HT-29 (cell line): ENCODE results near the gene LMLN. TPM values are rescaled to one million over a fixed set of nuclear protein-coding genes. Genes with fewer than 3 reads are reported as not detected.
"Not testable (repeated sequence)": the region's sequence is repeated elsewhere in the genome, so short reads cannot be mapped to it uniquely, and the experiment has no call there.

ENCODE experiments used
- DNase-seq: peaks from one replicate; pipeline ENCODE4 v3.0.0-alpha.2; 2015; ENCODE audit warnings: low spot score
- total RNA-seq: library from RNA; depleted of rRNA; stranded (reverse); fragments of >200 nt; shearing (Covaris generic); gene quantifications from 2 replicates; pipeline ENCODE4 v1.2.3, GENCODE V29; 2014

LMLN gene
- total RNA-seq, 1 experiment from 2014 or later, result 1.1 TPM

DNA sequence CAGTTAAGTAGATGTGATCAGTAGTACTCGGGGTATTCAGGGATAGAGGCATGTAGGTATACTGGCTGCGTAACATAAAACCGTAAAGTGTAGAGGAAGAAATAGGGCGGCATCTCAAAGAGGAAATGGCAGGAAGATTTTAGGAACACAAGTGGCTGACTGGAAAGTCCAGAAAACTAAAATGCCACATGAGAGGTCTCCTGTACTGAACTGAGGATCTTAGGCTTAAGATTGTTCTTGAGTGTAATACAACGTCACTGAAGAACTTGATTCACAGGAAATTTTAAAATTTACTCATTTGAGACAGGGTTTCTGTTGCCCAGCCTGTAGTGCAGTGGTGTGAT, 2.3 kb upstream of the LMLN start:
- no peak for DNase-seq

DNA sequence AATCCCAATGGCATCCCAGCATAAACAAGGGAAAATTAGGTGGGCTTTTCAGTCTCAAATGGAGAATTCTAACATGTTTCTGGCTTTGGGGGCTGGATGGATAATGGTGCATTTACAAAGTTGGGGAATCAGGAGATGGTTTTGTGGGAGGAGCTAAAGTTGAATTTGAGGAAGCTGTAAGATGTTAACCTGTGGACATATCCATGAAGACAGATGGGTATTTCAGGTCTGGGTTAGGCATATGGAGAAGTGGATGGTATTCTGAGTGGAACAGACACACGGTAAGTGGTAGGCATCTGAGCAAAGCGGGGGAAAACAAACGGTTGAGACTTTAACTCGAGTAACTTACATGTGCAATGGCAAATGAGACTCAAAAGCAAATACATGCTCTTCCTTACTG, 1.7 kb upstream of the LMLN start:
- DNase-seq, result no peak

DNA sequence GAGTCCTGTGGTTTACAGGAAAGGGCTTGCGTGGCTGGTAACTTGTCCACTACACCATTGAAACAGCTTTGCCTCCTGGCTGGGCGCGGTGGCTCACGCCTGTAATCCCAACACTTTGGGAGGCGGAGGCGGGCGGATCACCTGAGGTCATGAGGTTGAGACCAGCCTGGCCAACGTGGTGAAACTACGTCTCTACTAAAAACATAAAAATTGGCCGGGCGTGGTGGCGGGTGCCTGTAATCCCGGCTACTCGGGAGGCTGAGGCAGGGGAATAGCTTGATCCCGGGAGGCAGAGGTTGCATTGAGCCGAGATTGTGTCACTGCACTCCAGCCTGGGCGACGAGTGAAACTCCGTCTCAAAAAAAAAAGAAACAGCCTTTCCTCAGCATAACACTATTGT, 1.2 kb upstream of the LMLN start:
- not testable (repeated sequence) for DNase-seq

GRCh38 chr3:197959500-197959890, 522 bp upstream of the LMLN start:
- DNase-seq, result no peak

DNA sequence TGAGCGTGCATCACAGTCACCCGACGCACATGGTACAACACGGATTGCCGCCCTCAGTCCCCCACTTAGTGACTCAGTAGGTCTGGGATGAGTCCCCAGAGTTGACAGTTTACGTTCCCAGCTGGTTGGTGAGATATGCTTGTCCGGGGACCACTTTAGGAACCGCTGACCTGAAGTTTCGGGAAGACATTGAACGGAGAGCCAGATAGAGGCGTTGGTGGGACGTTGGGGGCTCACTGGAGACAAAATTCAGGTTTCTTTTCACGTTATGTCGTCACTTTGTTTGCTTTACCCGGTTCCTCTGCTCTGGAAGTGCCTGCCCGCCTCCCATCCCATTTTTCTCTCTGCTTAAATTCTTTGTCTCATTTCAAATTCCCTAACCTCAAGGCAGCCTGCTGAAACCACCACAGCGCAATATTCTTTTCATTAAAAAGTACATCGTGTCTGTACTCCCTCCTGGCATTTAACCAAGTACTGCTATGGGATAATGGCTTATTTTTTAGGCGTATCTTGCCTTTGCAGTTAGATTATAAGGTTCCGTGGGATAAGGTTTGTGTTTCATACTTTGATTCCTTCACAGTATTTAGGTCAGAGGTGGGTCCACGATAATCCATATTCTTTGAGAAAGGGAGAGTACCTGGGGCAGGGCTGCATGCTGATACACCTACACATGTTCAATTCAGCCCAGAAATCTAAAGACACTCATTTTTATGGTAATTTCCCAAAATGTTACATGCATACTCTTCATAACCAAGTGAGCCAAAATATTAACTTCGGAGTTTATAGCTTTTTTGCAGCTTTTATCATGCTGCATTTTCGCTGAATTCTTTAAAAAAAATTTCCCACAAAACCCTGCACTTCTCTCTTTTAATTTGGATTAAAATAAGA, 921 bp downstream of the LMLN start:
- no peak for DNase-seq

DNA sequence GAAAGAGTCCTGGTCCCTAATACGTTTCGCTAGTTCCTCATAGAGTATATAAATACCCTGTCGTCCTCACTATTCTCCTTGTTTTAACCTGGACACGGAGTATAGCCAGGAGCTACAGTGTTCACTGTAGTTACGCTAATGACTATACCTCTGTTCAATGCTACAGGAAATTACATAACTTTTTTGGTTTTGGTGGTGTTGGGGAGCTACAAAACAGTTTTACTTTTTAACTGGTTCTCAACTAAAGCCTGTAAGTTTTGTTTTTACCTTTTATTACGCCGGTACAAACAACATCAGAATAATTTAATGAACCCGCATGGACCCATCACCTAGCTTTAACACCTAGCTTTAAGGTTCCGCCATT, 1.5 kb downstream of the LMLN start:
- DNase-seq, result no peak

GRCh38 chr3:197963019-197963637, 3.1 kb downstream of the LMLN start:
- DNase-seq, result no peak

GRCh38 chr3:197967337-197967989, 7.4 kb downstream of the LMLN start:
- DNase-seq, result not testable (repeated sequence)

DNA sequence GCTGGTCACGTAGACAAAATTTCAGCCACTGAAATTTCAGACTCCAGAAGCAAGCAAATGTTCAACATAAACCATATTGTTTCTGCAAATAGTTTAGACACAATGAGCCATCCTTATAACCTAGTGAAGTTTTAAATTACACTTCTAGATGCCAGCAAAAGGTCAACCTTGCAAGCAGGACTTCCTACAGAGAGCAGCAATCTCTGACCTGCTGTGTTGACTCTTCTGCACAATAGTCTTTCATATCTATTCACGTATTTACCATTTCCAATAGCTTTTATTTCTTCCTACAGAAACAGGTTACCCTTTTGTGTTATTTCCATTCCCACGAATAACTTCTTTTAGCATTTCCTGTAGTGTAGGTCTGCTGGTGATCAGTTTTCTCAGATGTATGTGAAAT, 10.6 kb downstream of the LMLN start:
- DNase-seq, result no peak

DNA sequence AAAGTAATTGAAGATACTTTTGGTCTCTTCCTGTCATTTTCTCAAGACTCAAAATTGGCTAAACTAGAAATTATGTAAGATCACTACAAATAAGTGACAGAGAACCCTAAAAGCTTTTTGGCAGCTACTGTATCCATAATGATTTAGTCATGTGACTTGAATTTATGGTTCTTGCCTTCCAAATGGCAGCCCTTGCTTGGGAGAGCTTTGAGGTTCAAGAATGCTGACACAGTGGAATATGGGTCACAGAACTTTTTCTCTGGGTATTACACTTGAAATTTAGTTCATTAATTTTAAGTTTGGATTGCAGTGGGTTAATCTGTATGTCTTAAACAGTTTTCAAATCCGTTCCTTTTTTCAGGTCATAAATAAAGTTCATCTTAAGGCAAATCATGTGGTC, 14.0 kb downstream of the LMLN start:
- DNase-seq, result no peak

- no peak for DNase-seq
Measured at GRCh38 chr3:197975311-197975710, 15.3 kb downstream of the LMLN start.

DNA sequence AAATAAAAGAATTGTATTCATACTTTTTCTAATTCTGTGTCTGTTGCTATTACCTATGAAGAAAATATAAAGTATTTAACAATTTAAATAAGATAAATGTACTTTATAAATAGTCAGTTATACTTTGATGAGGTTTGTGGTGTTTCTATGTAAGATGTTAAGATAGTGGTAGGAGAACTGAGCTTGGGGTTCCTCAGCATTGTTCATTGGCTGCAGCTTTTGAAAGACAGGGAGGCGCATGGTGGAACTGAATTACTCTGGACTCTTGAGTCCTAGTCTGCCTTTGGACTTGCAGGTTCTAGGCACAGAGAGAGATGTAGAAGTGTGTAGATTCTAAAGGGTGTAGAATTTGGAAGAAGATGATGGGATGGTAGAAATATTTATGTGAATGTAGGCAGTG, 23.1 kb downstream of the LMLN start:
- no peak for DNase-seq

- no peak for DNase-seq
Measured at GRCh38 chr3:197989651-197990050, 29.6 kb downstream of the LMLN start.

GRCh38 chr3:197994736-197995135, 34.7 kb downstream of the LMLN start:
- no peak for DNase-seq

DNA sequence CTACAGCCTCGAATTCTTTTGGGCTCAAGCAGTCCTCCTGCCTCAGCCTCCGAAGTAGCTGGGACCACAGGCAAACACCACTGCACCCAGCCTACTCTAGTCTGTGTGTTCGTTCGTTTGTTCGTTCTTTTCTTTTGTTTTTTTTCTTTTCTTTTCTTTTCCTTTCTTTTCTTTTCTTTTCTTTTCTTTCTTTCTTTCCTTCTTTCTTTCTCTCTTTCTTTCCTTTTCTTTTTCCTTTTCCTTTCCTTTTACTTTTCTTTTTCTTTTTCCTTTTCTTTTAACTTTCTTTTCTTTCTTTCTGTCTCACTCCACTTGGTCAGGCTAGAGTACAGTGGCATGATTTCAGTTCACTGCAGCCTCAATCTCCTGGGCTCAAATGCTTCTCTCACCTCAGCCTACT, 36.8 kb downstream of the LMLN start:
- no peak for DNase-seq

DNA sequence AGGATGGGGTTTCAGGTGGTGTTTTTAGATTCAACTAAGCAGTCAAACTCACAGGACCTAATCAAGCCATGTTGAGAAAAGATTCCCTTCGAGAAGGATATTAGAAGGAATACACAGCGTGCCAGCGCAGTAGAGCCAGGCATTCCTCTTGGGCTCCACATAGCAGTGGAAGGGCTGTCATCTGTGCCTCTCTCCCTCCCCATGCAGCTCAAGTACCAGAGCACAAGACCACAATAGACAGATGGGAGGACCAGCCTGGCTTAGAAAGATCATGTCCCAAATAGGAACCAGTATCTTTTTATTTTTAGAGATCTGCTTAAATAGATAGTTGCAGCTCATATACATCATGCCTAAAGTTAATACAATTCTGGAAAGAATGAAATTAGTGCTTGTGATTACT, 37.9 kb downstream of the LMLN start:
- no peak for DNase-seq

- no peak for DNase-seq
Measured at GRCh38 chr3:198017090-198017489, 57.1 kb downstream of the LMLN start.

GRCh38 chr3:198018416-198018815, 58.4 kb downstream of the LMLN start:
- DNase-seq, result no peak

GRCh38 chr3:198019115-198019514, 59.1 kb downstream of the LMLN start:
- no peak for DNase-seq

DNA sequence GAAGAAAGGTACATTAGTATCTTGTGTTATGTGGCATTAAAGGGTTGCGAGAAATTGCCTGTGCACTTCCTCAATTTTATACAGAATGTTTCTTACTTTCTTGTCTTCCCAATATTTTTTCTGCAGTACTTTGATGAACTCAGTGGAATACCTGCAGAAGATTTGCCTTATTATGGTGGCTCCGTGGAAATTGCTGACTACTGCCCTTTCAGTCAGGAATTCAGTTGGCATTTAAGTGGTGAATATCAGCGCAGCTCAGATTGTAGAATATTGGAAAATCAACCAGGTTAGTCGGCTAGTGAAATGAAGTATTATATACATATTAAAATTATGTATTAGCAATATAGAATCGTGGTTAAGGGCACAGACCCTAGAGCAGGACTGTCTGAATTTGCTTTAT, 61.3 kb downstream of the LMLN start:
- no peak for DNase-seq

- DNase-seq, result no peak
Measured at GRCh38 chr3:198022604-198023003, 62.6 kb downstream of the LMLN start.

DNA sequence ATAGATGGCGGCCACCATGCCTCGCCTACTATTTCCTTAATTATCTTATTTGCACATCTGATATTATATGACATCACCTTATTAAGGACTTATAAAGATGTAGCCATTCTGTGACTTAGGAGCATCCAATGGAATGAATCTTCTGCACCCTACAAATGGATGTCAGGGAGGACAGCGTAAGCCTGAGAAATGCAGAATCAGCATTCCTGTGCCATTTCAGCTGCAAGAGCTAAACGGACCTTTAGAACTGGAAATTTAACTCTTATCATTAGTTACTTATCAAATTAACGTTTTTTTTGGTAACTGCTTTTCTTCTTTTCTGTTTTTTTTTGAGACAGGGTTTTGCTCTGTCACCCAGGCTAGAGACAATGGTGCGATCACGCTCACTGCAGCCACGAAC, 65.6 kb downstream of the LMLN start:
- DNase-seq, result no peak

DNA sequence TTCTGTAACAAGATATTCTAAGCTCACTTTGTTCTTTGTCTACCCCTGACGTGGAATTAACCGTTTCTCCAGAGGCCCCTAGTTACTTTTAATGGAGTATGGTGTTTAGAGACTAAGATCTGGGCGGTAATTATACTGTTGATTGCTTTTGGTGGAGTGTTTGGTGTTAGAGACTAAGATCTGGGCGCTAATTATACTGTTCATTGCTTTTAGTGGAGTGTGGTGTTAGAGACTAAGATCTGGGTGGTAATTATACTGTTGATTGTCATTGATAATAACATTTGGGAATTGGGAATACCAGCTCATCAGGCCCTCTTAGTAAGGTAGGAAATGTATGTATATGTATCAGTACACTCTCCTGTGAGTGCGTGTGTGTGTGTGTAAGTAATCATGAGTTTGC, 66.6 kb downstream of the LMLN start:
- DNase-seq, result no peak
